OCI-LY3 (cell line): Measurements from ENCODE around the gene GH2.
"Not testable (repeated sequence)": the region's sequence is repeated elsewhere in the genome, so short reads cannot be mapped to it uniquely, and the experiment has no call there.

Experiments used
- CTCF ChIP-seq: fragments of 200-600, 300-600 bp; sonication (generic); IDR thresholded peaks from 2 replicates; pipeline ENCODE4 v1.5.1; 2014; ENCODE audit warnings: antibody characterized with exemption, low read length, low read depth
- EZH2phosphoT487 ChIP-seq: fragments of 200-600 bp; shearing (Covaris generic); IDR thresholded peaks from 2 replicates; pipeline ENCODE4 v1.6.1; 2018; ENCODE audit warnings: antibody characterized with exemption, mixed run types, low read depth

GRCh38 chr17:63871646-63872365 is 9.9 kb downstream of the GH2 start:
- not testable (repeated sequence) for TF ChIP-seq CTCF, EZH2phosphoT487
